ENCODE measurements around the gene CAMTA1.

- TF ChIP-seq SUZ12 (IDR thresholded peaks at IDR 0.05) (no peak), BHLHE40 (IDR thresholded peaks at IDR 0.05; ENCODE audit: borderline replicate concordance) (no peak), ELF4 (IDR thresholded peaks at IDR 0.05) (no peak), FOXM1 (IDR thresholded peaks at IDR 0.05; ENCODE audit: borderline replicate concordance) (no peak), NFRKB (IDR thresholded peaks at IDR 0.05) (no peak), ZNF384 (IDR thresholded peaks at IDR 0.05) (no peak)
Observed at GRCh38 chr1:7421471-7422075, 636.3 kb downstream of the CAMTA1 start.
